CD14-positive monocyte (primary cell): ENCODE results near the gene OR11H7. TPM values are rescaled to one million over a fixed set of nuclear protein-coding genes. Genes with fewer than 3 reads are reported as not detected.

ENCODE experiments used
- DNase-seq, 3 donors: peaks; one replicate each; pipeline ENCODE4 v3.0.0-alpha.2; 2011 to 2022
- H2AFZ ChIP-seq: 2 replicates; pipeline ENCODE4 v1.6.0; 2012; ENCODE audit warnings: mild to moderate bottlenecking, low read depth, low read length, inconsistent platforms; ENCODE audit not compliant: insufficient read depth, poor library complexity, severe bottlenecking
- H3K27ac ChIP-seq, 2 donors: 1 replicate in 1 of 2; 2 replicates in 1 of 2; pipeline ENCODE4 v1.5.1; 2012 to 2013; ENCODE audit warnings: low read length in 2 of 2, control low read depth in 1 of 2, inconsistent platforms in 1 of 2, low read depth in 1 of 2, mild to moderate bottlenecking in 1 of 2
- H3K27me3 ChIP-seq, 2 donors: one replicate each; pipeline versions ENCODE4 v1.6.0 to v1.6.1; 2011 to 2013; ENCODE audit warnings: low read length in 2 of 2; ENCODE audit not compliant: control insufficient read depth in 2 of 2, insufficient read depth in 2 of 2
- H3K36me3 ChIP-seq, 2 donors: replicated peaks in 1 of 2; 1 replicate in 1 of 2; 2 replicates in 1 of 2; pipeline versions ENCODE4 v1.5.1 to v1.6.1; 2012 to 2013; ENCODE audit warnings: low read length in 2 of 2, control low read depth in 1 of 2, inconsistent platforms in 1 of 2, mild to moderate bottlenecking in 1 of 2; ENCODE audit not compliant: insufficient read depth in 2 of 2, control insufficient read depth in 1 of 2
- H3K4me1 ChIP-seq, 2 donors: 1 replicate in 1 of 2; 2 replicates in 1 of 2; pipeline versions ENCODE4 v1.5.1 to v1.6.1; 2012 to 2013; ENCODE audit warnings: low read length in 2 of 2, control low read depth in 1 of 2, inconsistent platforms in 1 of 2, mild to moderate bottlenecking in 1 of 2, moderate library complexity in 1 of 2; ENCODE audit not compliant: insufficient read depth in 2 of 2, control insufficient read depth in 1 of 2
- H3K4me2 ChIP-seq: replicated peaks from 2 replicates; pipeline ENCODE3; 2012; ENCODE audit warnings: low read length, moderate library complexity, mild to moderate bottlenecking; ENCODE audit not compliant: poor library complexity, severe bottlenecking; ENCODE audit errors: extremely low read depth
- H3K4me3 ChIP-seq, 3 experiments: fragments of 200-600 bp in 1 of 3; sonication (generic) in 1 of 3; replicated peaks in 1 of 3; 1 replicate in 2 of 3; 2 replicates in 1 of 3; pipeline ENCODE4 v1.5.1; 2011 to 2013; ENCODE audit warnings: low read length in 3 of 3, mild to moderate bottlenecking in 3 of 3, control low read depth in 2 of 3, low read depth in 2 of 3, inconsistent platforms in 1 of 3, moderate library complexity in 1 of 3
- H3K79me2 ChIP-seq: 2 replicates; pipeline ENCODE4 v1.6.0; 2012; ENCODE audit warnings: mild to moderate bottlenecking, control low read depth, inconsistent platforms, low read length, moderate library complexity; ENCODE audit not compliant: insufficient read depth
- H3K9ac ChIP-seq: 2 replicates; pipeline ENCODE4 v1.6.0; 2017; ENCODE audit warnings: low read length, mild to moderate bottlenecking; ENCODE audit not compliant: insufficient read depth, poor library complexity, severe bottlenecking
- H3K9me3 ChIP-seq, 2 donors: replicated peaks in 1 of 2; 1 replicate in 1 of 2; 2 replicates in 1 of 2; pipeline versions ENCODE4 v1.5.1 to v1.6.1; 2012 to 2013; ENCODE audit warnings: low read length in 2 of 2, control low read depth in 1 of 2; ENCODE audit not compliant: control insufficient read depth in 1 of 2, insufficient read depth in 1 of 2
- H4K20me1 ChIP-seq: 2 replicates; pipeline ENCODE4 v1.6.0; 2012; ENCODE audit warnings: mild to moderate bottlenecking, low read length, control low read depth, moderate library complexity; ENCODE audit not compliant: insufficient read depth
- H3K27ac Mint-ChIP-seq, 7 donors: one replicate each; pipeline ENCODE4 v1.8.0; 2020; ENCODE audit warnings: mild to moderate bottlenecking in 7 of 7, mixed read lengths in 7 of 7, moderate library complexity in 6 of 7, inconsistent platforms in 2 of 7
- H3K27me3 Mint-ChIP-seq, 3 donors: one replicate each; pipeline ENCODE4 v1.8.0; 2021 to 2022; ENCODE audit warnings: low read depth in 3 of 3, mild to moderate bottlenecking in 3 of 3, mixed read lengths in 3 of 3, moderate library complexity in 3 of 3, inconsistent platforms in 1 of 3
- H3K36me3 Mint-ChIP-seq, 2 donors: one replicate each; pipeline ENCODE4 v1.8.0; 2020; ENCODE audit warnings: mixed read lengths in 2 of 2, inconsistent platforms in 1 of 2, mild to moderate bottlenecking in 1 of 2
- H3K4me1 Mint-ChIP-seq: one replicate; pipeline ENCODE4 v1.8.0; 2020; ENCODE audit warnings: mild to moderate bottlenecking, mixed read lengths
- H3K4me3 Mint-ChIP-seq, 2 donors: one replicate each; pipeline ENCODE4 v1.8.0; 2020; ENCODE audit warnings: mild to moderate bottlenecking in 2 of 2, mixed read lengths in 2 of 2, moderate library complexity in 1 of 2
- H3K9me3 Mint-ChIP-seq, 7 donors: one replicate each; pipeline ENCODE4 v1.8.0; 2020 to 2022; ENCODE audit warnings: mixed read lengths in 7 of 7, mild to moderate bottlenecking in 6 of 7, moderate library complexity in 6 of 7, inconsistent platforms in 2 of 7
- WGBS: methylation state at CpG from one replicate; pipeline ENCODE4 v1.1.5; 2013; ENCODE audit warnings: missing lambda C conversion rate; ENCODE audit not compliant: insufficient coverage; 5-methylcytosine and 5-hydroxymethylcytosine counted together
- intact Hi-C, 2 donors: fragments of 100-400 bp; cut with micrococcal nuclease; formaldehyde crosslinking; loops; one replicate each; pipeline versions ENCODE4 v1.15.0 to v1.15.1; 2023
- polyA plus RNA-seq, 3 donors: library from polyadenylated mRNA; depleted of rRNA in 1 of 3; unstranded in 2 of 3; stranded (reverse) in 1 of 3; fragments of 300-500 nt in 2 of 3; fragments of >200 nt in 1 of 3; fragmentation: Illumina TruSeq in 2 of 3; gene quantifications; 1 replicate in 2 of 3; 2 replicates in 1 of 3; pipeline ENCODE4 v1.2.3, GENCODE V29; 2012 to 2021
- TF ChIP-seq, protein P1 (sequence below): fragments of 200-600 bp; IDR thresholded peaks from one replicate; pipeline ENCODE4 v1.8.0; 2022; ENCODE audit warnings: antibody characterized with exemption, mild to moderate bottlenecking

The OR11H7 gene
- polyA plus RNA-seq, 3 donors = not detected

DNA sequence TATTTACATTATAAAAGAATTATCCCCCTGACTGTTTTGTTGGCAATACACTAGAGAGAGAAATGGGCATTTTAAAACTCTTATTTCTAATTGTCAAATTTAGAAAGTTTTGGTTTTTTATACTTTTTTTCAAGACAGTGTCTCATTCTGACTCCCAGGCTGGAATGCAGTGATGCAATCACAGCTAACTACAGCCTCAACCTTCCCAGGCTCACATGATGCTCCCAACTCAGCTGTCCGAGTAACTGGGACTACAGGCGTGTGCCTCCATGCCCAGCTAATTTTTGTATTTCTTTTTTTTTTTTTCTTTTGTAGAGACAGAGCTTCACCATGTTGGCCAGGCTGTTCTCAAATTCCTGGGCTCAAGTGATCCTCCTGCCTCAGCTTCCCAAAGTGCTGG is 13.6 kb upstream of the OR11H7 start:
- no peaks in the 10 kb centered on the region for H3K36me3 ChIP-seq
- no peaks in the 10 kb centered on the region for H3K79me2 ChIP-seq
- no peak overlapping the region for H3K4me2 ChIP-seq
- no CpG with 5 or more reads among the region's 2 CpGs for WGBS
- H3K27me3 ChIP-seq = no peaks in the 10 kb centered on the region
- DNase-seq = no peak
- H3K27ac ChIP-seq = no peak overlapping the region
- H2AFZ ChIP-seq = no peak overlapping the region
- Mint-ChIP-seq H3K9me3 (peaks cover 0 to 3% (median 0%) of the 10 kb centered on the region in 7 donors), H3K27ac (no peak overlapping the region), H3K36me3 (no peaks in the 10 kb centered on the region), H3K27me3 (peaks cover 0 to 7% (median 0%) of the 10 kb centered on the region in 3 donors), H3K4me3 (no peak overlapping the region), H3K4me1 (no peaks in the 10 kb centered on the region)
- intact Hi-C loops = no loop called here
- H4K20me1 ChIP-seq = no peaks in the 10 kb centered on the region
- H3K9ac ChIP-seq = no peak overlapping the region
- H3K4me3 ChIP-seq = no peak overlapping the region
- TF ChIP-seq, protein P1, sequence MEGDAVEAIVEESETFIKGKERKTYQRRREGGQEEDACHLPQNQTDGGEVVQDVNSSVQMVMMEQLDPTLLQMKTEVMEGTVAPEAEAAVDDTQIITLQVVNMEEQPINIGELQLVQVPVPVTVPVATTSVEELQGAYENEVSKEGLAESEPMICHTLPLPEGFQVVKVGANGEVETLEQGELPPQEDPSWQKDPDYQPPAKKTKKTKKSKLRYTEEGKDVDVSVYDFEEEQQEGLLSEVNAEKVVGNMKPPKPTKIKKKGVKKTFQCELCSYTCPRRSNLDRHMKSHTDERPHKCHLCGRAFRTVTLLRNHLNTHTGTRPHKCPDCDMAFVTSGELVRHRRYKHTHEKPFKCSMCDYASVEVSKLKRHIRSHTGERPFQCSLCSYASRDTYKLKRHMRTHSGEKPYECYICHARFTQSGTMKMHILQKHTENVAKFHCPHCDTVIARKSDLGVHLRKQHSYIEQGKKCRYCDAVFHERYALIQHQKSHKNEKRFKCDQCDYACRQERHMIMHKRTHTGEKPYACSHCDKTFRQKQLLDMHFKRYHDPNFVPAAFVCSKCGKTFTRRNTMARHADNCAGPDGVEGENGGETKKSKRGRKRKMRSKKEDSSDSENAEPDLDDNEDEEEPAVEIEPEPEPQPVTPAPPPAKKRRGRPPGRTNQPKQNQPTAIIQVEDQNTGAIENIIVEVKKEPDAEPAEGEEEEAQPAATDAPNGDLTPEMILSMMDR = no peak
- H3K4me1 ChIP-seq = no peaks in the 10 kb centered on the region
- no peaks in the 10 kb centered on the region for H3K9me3 ChIP-seq

- no peaks in the 10 kb centered on the region for H3K36me3 ChIP-seq
- no peak overlapping the region for H2AFZ ChIP-seq
- no peak for DNase-seq
- Mint-ChIP-seq H3K27me3 (peaks cover 0 to 9% (median under 1%) of the 10 kb centered on the region in 3 donors), H3K27ac (no peak overlapping the region), H3K9me3 (peaks cover 0 to 3% (median 0%) of the 10 kb centered on the region in 7 donors), H3K4me1 (no peaks in the 10 kb centered on the region), H3K36me3 (no peaks in the 10 kb centered on the region), H3K4me3 (no peak overlapping the region)
- TF ChIP-seq, protein P1 = no peak
- no peak overlapping the region for H3K4me3 ChIP-seq
- H3K27ac ChIP-seq = no peak overlapping the region
- WGBS = no CpG with 5 or more reads among the region's 4 CpGs
- H3K4me1 ChIP-seq = no peaks in the 10 kb centered on the region
- H4K20me1 ChIP-seq = no peaks in the 10 kb centered on the region
- no peaks in the 10 kb centered on the region for H3K9me3 ChIP-seq
- no peak overlapping the region for H3K9ac ChIP-seq
- no peaks in the 10 kb centered on the region for H3K27me3 ChIP-seq
- intact Hi-C loops = no loop called here
- no peak overlapping the region for H3K4me2 ChIP-seq
- no peaks in the 10 kb centered on the region for H3K79me2 ChIP-seq
Measured at GRCh38 chr14:20219033-20219432, 9.7 kb upstream of the OR11H7 start.
